Astrocyte (in vitro differentiated cells and primary cell): Measurements from ENCODE around the gene HEMK1. TPM values are rescaled to one million over a fixed set of nuclear protein-coding genes. Genes with fewer than 3 reads are reported as not detected.

ENCODE experiments used
- DNase-seq: peaks from one replicate; pipeline ENCODE4 v3.0.0-alpha.2; 2010; ENCODE audit warnings: low read depth
- FAIRE-seq: peaks from 2 replicates; lab custom pipeline; 2011; peaks lifted over from hg19 to GRCh38; lab: Jason Lieb, UNC
- H2AFZ ChIP-seq: 2 replicates; pipeline ENCODE4 v1.6.0; 2012; ENCODE audit warnings: low read depth, low read length, inconsistent platforms
- H3K27ac ChIP-seq: 2 replicates; pipeline ENCODE4 v1.5.1; 2011; ENCODE audit warnings: low read depth, low read length, inconsistent platforms
- H3K27me3 ChIP-seq: 2 replicates; pipeline ENCODE4 v1.6.0; 2011; ENCODE audit warnings: low read length, inconsistent platforms; ENCODE audit not compliant: insufficient read depth
- H3K36me3 ChIP-seq: 2 replicates; pipeline ENCODE4 v1.5.1; 2011; ENCODE audit warnings: low read length, inconsistent platforms; ENCODE audit not compliant: insufficient read depth
- H3K4me1 ChIP-seq: 2 replicates; pipeline ENCODE4 v1.5.1; 2011; ENCODE audit warnings: low read length, inconsistent platforms; ENCODE audit not compliant: insufficient read depth
- H3K4me2 ChIP-seq: 2 replicates; pipeline ENCODE4 v1.6.0; 2012; ENCODE audit warnings: low read length, inconsistent platforms
- H3K4me3 ChIP-seq: 2 replicates; pipeline ENCODE4 v1.5.1; 2011; ENCODE audit warnings: low read depth, mild to moderate bottlenecking, low read length, inconsistent platforms; ENCODE audit not compliant: insufficient read depth
- H3K79me2 ChIP-seq: 2 replicates; pipeline ENCODE4 v1.6.0; 2012; ENCODE audit warnings: mild to moderate bottlenecking, low read length, inconsistent platforms; ENCODE audit not compliant: insufficient read depth
- H3K9ac ChIP-seq: 2 replicates; pipeline ENCODE4 v1.6.0; 2012; ENCODE audit warnings: mild to moderate bottlenecking, low read length, inconsistent platforms
- H3K9me3 ChIP-seq: 2 replicates; pipeline ENCODE4 v1.5.1; 2012; ENCODE audit warnings: low read depth, mild to moderate bottlenecking, low read length, inconsistent platforms; ENCODE audit not compliant: insufficient read depth
- H4K20me1 ChIP-seq: 2 replicates; pipeline ENCODE4 v1.6.0; 2012; ENCODE audit warnings: low read length, inconsistent platforms; ENCODE audit not compliant: insufficient read depth
- H3K27ac Mint-ChIP-seq: one replicate; pipeline ENCODE4 v1.8.0; 2021; ENCODE audit warnings: mild to moderate bottlenecking, mixed read lengths; ENCODE audit not compliant: unreplicated experiment
- H3K27me3 Mint-ChIP-seq: one replicate; pipeline ENCODE4 v1.8.0; 2021; ENCODE audit warnings: low read depth, mixed read lengths; ENCODE audit not compliant: unreplicated experiment
- H3K36me3 Mint-ChIP-seq: one replicate; pipeline ENCODE4 v1.8.0; 2021; ENCODE audit warnings: low read depth, mixed read lengths; ENCODE audit not compliant: unreplicated experiment
- H3K4me1 Mint-ChIP-seq: one replicate; pipeline ENCODE4 v1.8.0; 2021; ENCODE audit warnings: low read depth, mixed read lengths; ENCODE audit not compliant: unreplicated experiment
- H3K4me3 Mint-ChIP-seq: one replicate; pipeline ENCODE4 v1.8.0; 2021; ENCODE audit warnings: mild to moderate bottlenecking, moderate library complexity, mixed read lengths; ENCODE audit not compliant: unreplicated experiment
- H3K9me3 Mint-ChIP-seq: one replicate; pipeline ENCODE4 v1.8.0; 2021; ENCODE audit warnings: mild to moderate bottlenecking, mixed read lengths; ENCODE audit not compliant: unreplicated experiment
- EZH2 ChIP-seq: IDR thresholded peaks from 2 replicates; pipeline ENCODE4 v1.6.1; 2012; ENCODE audit warnings: mild to moderate bottlenecking, low read length, inconsistent platforms; ENCODE audit not compliant: insufficient read depth
- total RNA-seq: library from RNA; stranded (reverse); gene quantifications from 2 replicates; pipeline ENCODE4 v1.2.1, GENCODE V29; 2021
- TF ChIP-seq, protein P1 (sequence below): IDR thresholded peaks from 2 replicates; pipeline ENCODE4 v1.5.1; 2011; ENCODE audit warnings: low read depth, mild to moderate bottlenecking, inconsistent platforms, low read length, moderate library complexity; ENCODE audit not compliant: insufficient read depth

Gene HEMK1
- total RNA-seq, 1 donor from 2014 or later = 13.6 TPM

DNA sequence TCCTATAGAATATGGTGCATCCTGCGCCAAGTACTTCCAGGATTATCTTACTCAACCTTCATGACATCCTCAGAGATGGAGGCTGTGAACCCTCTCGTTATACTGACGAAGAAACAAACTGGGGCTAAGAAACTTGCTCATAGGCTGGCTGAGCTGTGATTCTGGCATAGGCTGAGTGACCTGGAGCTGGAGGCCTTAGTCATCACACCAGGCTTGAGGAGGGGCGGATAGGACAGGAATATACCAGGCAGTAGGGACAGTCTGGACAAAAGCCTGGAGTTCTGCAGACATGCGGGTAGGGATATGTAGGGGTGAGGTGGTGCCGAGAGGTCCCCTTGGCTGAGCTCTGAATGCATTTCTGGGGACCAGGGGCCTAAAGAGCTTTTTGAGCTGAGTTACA lies 18.1 kb downstream of the HEMK1 start:
- Mint-ChIP-seq H3K27ac (peak overlapping the region; percentile 19), H3K27me3 (peaks cover 4% of the 10 kb centered on the region), H3K4me3 (no peak overlapping the region), H3K4me1 (peaks cover 12% of the 10 kb centered on the region), H3K36me3 (peaks cover 6% of the 10 kb centered on the region), H3K9me3 (no peaks in the 10 kb centered on the region)
- no peak for FAIRE-seq
- no peaks in the 10 kb centered on the region for H3K4me1 ChIP-seq
- TF ChIP-seq EZH2 = no peak
- TF ChIP-seq, protein P1, sequence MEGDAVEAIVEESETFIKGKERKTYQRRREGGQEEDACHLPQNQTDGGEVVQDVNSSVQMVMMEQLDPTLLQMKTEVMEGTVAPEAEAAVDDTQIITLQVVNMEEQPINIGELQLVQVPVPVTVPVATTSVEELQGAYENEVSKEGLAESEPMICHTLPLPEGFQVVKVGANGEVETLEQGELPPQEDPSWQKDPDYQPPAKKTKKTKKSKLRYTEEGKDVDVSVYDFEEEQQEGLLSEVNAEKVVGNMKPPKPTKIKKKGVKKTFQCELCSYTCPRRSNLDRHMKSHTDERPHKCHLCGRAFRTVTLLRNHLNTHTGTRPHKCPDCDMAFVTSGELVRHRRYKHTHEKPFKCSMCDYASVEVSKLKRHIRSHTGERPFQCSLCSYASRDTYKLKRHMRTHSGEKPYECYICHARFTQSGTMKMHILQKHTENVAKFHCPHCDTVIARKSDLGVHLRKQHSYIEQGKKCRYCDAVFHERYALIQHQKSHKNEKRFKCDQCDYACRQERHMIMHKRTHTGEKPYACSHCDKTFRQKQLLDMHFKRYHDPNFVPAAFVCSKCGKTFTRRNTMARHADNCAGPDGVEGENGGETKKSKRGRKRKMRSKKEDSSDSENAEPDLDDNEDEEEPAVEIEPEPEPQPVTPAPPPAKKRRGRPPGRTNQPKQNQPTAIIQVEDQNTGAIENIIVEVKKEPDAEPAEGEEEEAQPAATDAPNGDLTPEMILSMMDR = no peak
- H3K9ac ChIP-seq = no peak overlapping the region
- DNase-seq = no peak
- H3K79me2 ChIP-seq = no peaks in the 10 kb centered on the region
- H3K4me2 ChIP-seq = no peak overlapping the region
- H3K27ac ChIP-seq = no peak overlapping the region
- H3K9me3 ChIP-seq = no peaks in the 10 kb centered on the region
- no peak overlapping the region for H3K4me3 ChIP-seq
- peaks cover 3% of the 10 kb centered on the region for H3K27me3 ChIP-seq
- no peaks in the 10 kb centered on the region for H4K20me1 ChIP-seq
- H2AFZ ChIP-seq = no peak overlapping the region
- no peaks in the 10 kb centered on the region for H3K36me3 ChIP-seq

GRCh38 chr3:50587806-50588758 lies 18.8 kb downstream of the HEMK1 start:
- Mint-ChIP-seq H3K36me3 (peaks cover 4% of the 10 kb centered on the region), H3K4me3 (no peak overlapping the region), H3K4me1 (peaks cover 12% of the 10 kb centered on the region), H3K27me3 (peaks cover 6% of the 10 kb centered on the region), H3K27ac (no peak overlapping the region), H3K9me3 (no peaks in the 10 kb centered on the region)
- Histone ChIP-seq H3K27me3 (peaks cover 3% of the 10 kb centered on the region), H4K20me1 (no peaks in the 10 kb centered on the region), H3K9me3 (no peaks in the 10 kb centered on the region), H2AFZ (no peak overlapping the region), H3K4me2 (no peak overlapping the region), H3K36me3 (no peaks in the 10 kb centered on the region), H3K9ac (no peak overlapping the region), H3K79me2 (no peaks in the 10 kb centered on the region), H3K27ac (no peak overlapping the region), H3K4me3 (no peak overlapping the region), H3K4me1 (no peaks in the 10 kb centered on the region)
- TF ChIP-seq EZH2 = no peak
- TF ChIP-seq, protein P1 = no peak
- FAIRE-seq = no peak
- no peak for DNase-seq
